H9 (cell line): ENCODE results near the gene LTB4R. TPM values are rescaled to one million over a fixed set of nuclear protein-coding genes. Genes with fewer than 3 reads are reported as not detected.

ENCODE experiments used
- DNase-seq: peaks from one replicate; pipeline ENCODE4 v3.0.0-alpha.2; 2017
- H2AFZ ChIP-seq: one replicate; pipeline ENCODE4 v1.6.1; 2013; ENCODE audit warnings: mild to moderate bottlenecking, low read length, control low read depth, moderate library complexity
- H2AK5ac ChIP-seq: 2 replicates; pipeline ENCODE4 v1.6.1; 2013; ENCODE audit warnings: low read length, control low read depth, mixed read lengths; ENCODE audit not compliant: insufficient read length
- H2BK120ac ChIP-seq: one replicate; pipeline ENCODE4 v1.6.1; 2013; ENCODE audit warnings: low read depth, mild to moderate bottlenecking, low read length, control low read depth, inconsistent platforms; ENCODE audit not compliant: poor library complexity, severe bottlenecking
- H2BK12ac ChIP-seq: 2 replicates; pipeline ENCODE4 v1.6.1; 2013; ENCODE audit warnings: low read length, control low read depth, mixed read lengths, low read depth; ENCODE audit not compliant: insufficient read length
- H2BK15ac ChIP-seq: 2 replicates; pipeline ENCODE4 v1.6.1; 2013; ENCODE audit warnings: low read depth, low read length, control low read depth
- H2BK20ac ChIP-seq: one replicate; pipeline ENCODE4 v1.6.1; 2013; ENCODE audit warnings: low read depth, mild to moderate bottlenecking, low read length, control low read depth, inconsistent platforms; ENCODE audit not compliant: poor library complexity, severe bottlenecking
- H2BK5ac ChIP-seq: 2 replicates; pipeline ENCODE4 v1.6.1; 2013; ENCODE audit warnings: low read length, control low read depth, mixed read lengths; ENCODE audit not compliant: insufficient read length
- H3K14ac ChIP-seq: 2 replicates; pipeline ENCODE4 v1.6.1; 2013; ENCODE audit warnings: low read length, control low read depth; ENCODE audit not compliant: insufficient read depth
- H3K18ac ChIP-seq: 2 replicates; pipeline ENCODE4 v1.6.1; 2013; ENCODE audit warnings: low read depth, mild to moderate bottlenecking, mixed read lengths, low read length, control low read depth; ENCODE audit not compliant: insufficient read length
- H3K23ac ChIP-seq: 2 replicates; pipeline ENCODE4 v1.6.1; 2013; ENCODE audit warnings: low read length, control low read depth, mixed read lengths, low read depth; ENCODE audit not compliant: insufficient read length
- H3K23me2 ChIP-seq: 2 replicates; pipeline ENCODE4 v1.6.1; 2013; ENCODE audit warnings: low read depth, mild to moderate bottlenecking, mixed read lengths, low read length, control low read depth; ENCODE audit not compliant: insufficient read length, poor library complexity, severe bottlenecking
- H3K27ac ChIP-seq: 2 replicates; pipeline ENCODE4 v1.5.1; 2013; ENCODE audit warnings: low read length, control low read depth, mixed read lengths, low read depth; ENCODE audit not compliant: insufficient read length
- H3K27me3 ChIP-seq: 2 replicates; pipeline ENCODE4 v1.6.1; 2013; ENCODE audit warnings: low read length, control low read depth, inconsistent platforms; ENCODE audit not compliant: insufficient read depth
- H3K4ac ChIP-seq: 2 replicates; pipeline ENCODE4 v1.6.1; 2013; ENCODE audit warnings: low read depth, mild to moderate bottlenecking, control low read depth, inconsistent platforms, low read length, moderate library complexity
- H3K4me1 ChIP-seq: 2 replicates; pipeline ENCODE4 v1.6.1; 2013; ENCODE audit warnings: low read length, control low read depth, inconsistent platforms; ENCODE audit not compliant: insufficient read depth
- H3K4me2 ChIP-seq: 2 replicates; pipeline ENCODE4 v1.6.1; 2013; ENCODE audit warnings: low read length, control low read depth, mixed read lengths; ENCODE audit not compliant: insufficient read length, insufficient read depth
- H3K56ac ChIP-seq: 2 replicates; pipeline ENCODE4 v1.6.1; 2013; ENCODE audit warnings: low read depth, mild to moderate bottlenecking, mixed read lengths, low read length, control low read depth; ENCODE audit not compliant: insufficient read length
- H3K79me1 ChIP-seq: 2 replicates; pipeline ENCODE4 v1.6.1; 2013; ENCODE audit warnings: low read depth, mild to moderate bottlenecking, moderate library complexity, low read length, control low read depth, inconsistent platforms; ENCODE audit not compliant: insufficient read depth, poor library complexity, severe bottlenecking
- H3K79me2 ChIP-seq: 2 replicates; pipeline ENCODE4 v1.6.1; 2013; ENCODE audit warnings: low read length, control low read depth, inconsistent platforms; ENCODE audit not compliant: insufficient read depth
- H3K9ac ChIP-seq: 2 replicates; pipeline ENCODE4 v1.6.1; 2013; ENCODE audit warnings: low read length, control low read depth, mixed read lengths; ENCODE audit not compliant: insufficient read length; ENCODE audit errors: extremely low read depth
- H3K9me3 ChIP-seq: one replicate; pipeline ENCODE4 v1.6.1; 2013; ENCODE audit warnings: low read depth, low read length, inconsistent platforms; ENCODE audit not compliant: control insufficient read depth
- H3T11ph ChIP-seq: one replicate; pipeline ENCODE4 v1.6.1; 2013; ENCODE audit warnings: mild to moderate bottlenecking, low read length, control low read depth, inconsistent platforms
- H4K20me1 ChIP-seq: one replicate; pipeline ENCODE4 v1.6.1; 2013; ENCODE audit not compliant: control insufficient read depth, insufficient read length, insufficient read depth
- H4K5ac ChIP-seq: 2 replicates; pipeline ENCODE4 v1.6.1; 2013; ENCODE audit warnings: low read depth, mild to moderate bottlenecking, mixed read lengths, low read length, control low read depth; ENCODE audit not compliant: insufficient read length
- H4K8ac ChIP-seq: replicated peaks from 2 replicates; pipeline ENCODE4 v1.6.1; 2013; ENCODE audit warnings: low read length, control low read depth, mixed read lengths, low read depth; ENCODE audit not compliant: insufficient read length
- H4K91ac ChIP-seq: 2 replicates; pipeline ENCODE4 v1.6.1; 2013; ENCODE audit warnings: low read depth, mild to moderate bottlenecking, moderate library complexity, mixed read lengths, low read length, control low read depth; ENCODE audit not compliant: insufficient read length
- H3K27ac Mint-ChIP-seq, 3 experiments: 2 replicates in 2 of 3; 3 replicates in 1 of 3; pipeline ENCODE4 v1.8.0; 2020 to 2021; ENCODE audit warnings: mixed read lengths in 3 of 3, mild to moderate bottlenecking in 1 of 3, moderate library complexity in 1 of 3
- H3K27me3 Mint-ChIP-seq: 2 replicates; pipeline ENCODE4 v1.8.0; 2021; ENCODE audit warnings: low read depth, mild to moderate bottlenecking, moderate library complexity, mixed read lengths
- H3K36me3 Mint-ChIP-seq, 3 experiments: 2 replicates in 2 of 3; 3 replicates in 1 of 3; pipeline ENCODE4 v1.8.0; 2020 to 2021; ENCODE audit warnings: low read depth in 3 of 3, mixed read lengths in 3 of 3; ENCODE audit not compliant: insufficient read depth in 1 of 3
- H3K4me1 Mint-ChIP-seq, 2 experiments: 2 replicates each; pipeline ENCODE4 v1.8.0; 2020; ENCODE audit warnings: mixed read lengths in 2 of 2
- H3K4me3 Mint-ChIP-seq, 2 experiments: 2 replicates in 1 of 2; 3 replicates in 1 of 2; pipeline ENCODE4 v1.8.0; 2020 to 2021; ENCODE audit warnings: mild to moderate bottlenecking in 2 of 2, mixed read lengths in 2 of 2, moderate library complexity in 1 of 2
- H3K9me3 Mint-ChIP-seq, 2 experiments: 2 replicates in 1 of 2; 3 replicates in 1 of 2; pipeline ENCODE4 v1.8.0; 2020; ENCODE audit warnings: mild to moderate bottlenecking in 2 of 2, mixed read lengths in 2 of 2, moderate library complexity in 1 of 2
- CTCF ChIP-seq: fragments of 200-600 bp; sonication (generic); conservative IDR thresholded peaks from 3 replicates; pipeline ENCODE4 v1.8.0; 2021; ENCODE audit warnings: antibody characterized with exemption, mild to moderate bottlenecking
- WGBS: extraction: QIAGEN DNeasy Blood & Tissue Kit; methylation state at CpG from one replicate; pipeline ENCODE4 v1.1.7; 2013; ENCODE audit warnings: missing lambda C conversion rate, low lambda C conversion rate, mixed read lengths; ENCODE audit not compliant: insufficient read length; ENCODE audit errors: extremely low coverage; 5-methylcytosine and 5-hydroxymethylcytosine counted together
- total RNA-seq: library from RNA; stranded (reverse); gene quantifications from 2 replicates; pipeline ENCODE4 v1.2.1, GENCODE V29; 2021

Gene LTB4R
- total RNA-seq, 1 experiment from 2014 or later, result 8.9 TPM

GRCh38 chr14:24322672-24323071 is 11.4 kb downstream of the LTB4R start:
- no peak overlapping the region for H3K23ac ChIP-seq
- no peak overlapping the region for H3K27ac ChIP-seq
- H4K20me1 ChIP-seq, result no peaks in the 10 kb centered on the region
- no peak overlapping the region for H2AFZ ChIP-seq
- no peak overlapping the region for H3K18ac ChIP-seq
- H4K5ac ChIP-seq, result no peak overlapping the region
- no peaks in the 10 kb centered on the region for H3K4me1 Mint-ChIP-seq
- no peak overlapping the region for H3K4ac ChIP-seq
- no peaks in the 10 kb centered on the region for H3K23me2 ChIP-seq
- H2BK20ac ChIP-seq, result no peak overlapping the region
- TF ChIP-seq CTCF, result no peak
- H2BK120ac ChIP-seq, result no peak overlapping the region
- peaks cover 66% of the 10 kb centered on the region for H3K27me3 Mint-ChIP-seq
- no peaks in the 10 kb centered on the region; a peak in 2 of 5 replicates for H3K9me3 Mint-ChIP-seq
- no peaks in the 10 kb centered on the region for H3K79me1 ChIP-seq
- H2BK5ac ChIP-seq, result no peak overlapping the region
- H3T11ph ChIP-seq, result no peak overlapping the region
- no peaks in the 10 kb centered on the region for H3K36me3 Mint-ChIP-seq
- H3K9ac ChIP-seq, result no peak overlapping the region
- H2BK12ac ChIP-seq, result no peak overlapping the region
- no peak overlapping the region for H3K4me3 Mint-ChIP-seq
- peaks cover 2% of the 10 kb centered on the region; the same call in 1 of the 2 replicates for H3K27me3 ChIP-seq
- no peak overlapping the region for H3K14ac ChIP-seq
- peak overlapping the region in 1 of 3 experiments; percentile 44; a peak in 1 of 7 replicates for H3K27ac Mint-ChIP-seq
- no peak for DNase-seq
- no peaks in the 10 kb centered on the region for H3K79me2 ChIP-seq
- H2BK15ac ChIP-seq, result no peak overlapping the region
- H3K9me3 ChIP-seq, result no peaks in the 10 kb centered on the region
- no peak overlapping the region for H2AK5ac ChIP-seq
- H3K4me2 ChIP-seq, result no peak overlapping the region
- H3K56ac ChIP-seq, result no peak overlapping the region
- no CpG with 5 or more reads among the region's 10 CpGs for WGBS
- no peak overlapping the region for H4K8ac ChIP-seq
- H3K4me1 ChIP-seq, result no peaks in the 10 kb centered on the region
- H4K91ac ChIP-seq, result no peak overlapping the region
